Measurements from ENCODE around the gene ULK2. TPM values are rescaled to one million over a fixed set of nuclear protein-coding genes. Genes with fewer than 3 reads are reported as not detected.

Gene ULK2
- total RNA-seq, 1 donor from 2014 or later = 15.7 TPM

DNA sequence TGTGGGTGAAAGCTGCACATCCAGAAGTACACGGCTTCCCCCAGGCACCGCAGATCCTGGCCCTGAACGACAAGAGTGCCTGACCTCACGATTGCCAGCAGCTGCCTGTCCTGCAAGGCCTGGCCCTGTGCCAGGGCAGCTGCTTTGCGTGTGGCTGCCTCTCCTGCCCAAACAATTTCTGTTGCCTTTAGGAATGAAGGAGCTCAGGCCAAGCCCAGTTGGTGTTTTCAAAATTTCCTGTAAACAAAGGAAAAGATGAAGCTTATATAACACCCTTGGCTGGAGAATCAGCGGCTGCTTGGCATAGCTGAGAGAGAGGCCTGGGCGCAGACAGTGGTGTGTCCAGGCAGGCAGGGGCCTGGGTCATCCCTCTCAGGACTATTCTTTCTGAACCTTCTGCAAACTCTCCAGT, 139.6 kb downstream of the ULK2 start:
- peak; percentile 62 to 90 for DNase-seq (ENCODE audit: low read depth in 2 of 2)

DNA sequence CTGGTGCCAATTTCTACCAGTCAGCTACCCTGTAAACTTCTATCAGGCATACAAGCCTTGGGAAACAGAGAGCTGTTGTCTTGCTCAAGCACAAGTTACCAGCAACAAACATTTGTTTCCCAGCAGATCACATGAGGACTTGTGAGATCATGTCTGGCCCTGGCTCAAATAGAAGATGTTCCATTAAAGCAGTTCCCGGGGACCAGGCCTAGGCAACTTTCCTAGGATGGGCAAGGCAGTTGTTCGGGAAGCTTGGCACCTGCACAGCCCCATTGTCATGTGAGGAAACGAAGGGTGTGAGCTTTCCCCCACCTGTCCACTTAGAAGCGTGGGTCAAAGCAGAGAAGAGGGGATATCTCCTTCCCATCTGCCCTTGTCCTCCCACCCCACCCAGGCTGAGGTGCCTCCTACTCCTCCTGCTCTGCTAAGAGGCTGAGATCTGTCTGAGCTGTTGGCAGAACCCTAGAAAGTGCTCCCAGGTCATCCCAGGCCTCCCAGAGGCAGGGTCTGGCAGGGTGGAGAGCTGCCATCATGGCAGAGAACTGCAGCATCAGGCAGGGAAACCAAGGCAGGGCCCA, 140.1 kb downstream of the ULK2 start:
- DNase-seq (ENCODE audit: low read depth in 2 of 2) = peak; percentile 80 to 84

DNA sequence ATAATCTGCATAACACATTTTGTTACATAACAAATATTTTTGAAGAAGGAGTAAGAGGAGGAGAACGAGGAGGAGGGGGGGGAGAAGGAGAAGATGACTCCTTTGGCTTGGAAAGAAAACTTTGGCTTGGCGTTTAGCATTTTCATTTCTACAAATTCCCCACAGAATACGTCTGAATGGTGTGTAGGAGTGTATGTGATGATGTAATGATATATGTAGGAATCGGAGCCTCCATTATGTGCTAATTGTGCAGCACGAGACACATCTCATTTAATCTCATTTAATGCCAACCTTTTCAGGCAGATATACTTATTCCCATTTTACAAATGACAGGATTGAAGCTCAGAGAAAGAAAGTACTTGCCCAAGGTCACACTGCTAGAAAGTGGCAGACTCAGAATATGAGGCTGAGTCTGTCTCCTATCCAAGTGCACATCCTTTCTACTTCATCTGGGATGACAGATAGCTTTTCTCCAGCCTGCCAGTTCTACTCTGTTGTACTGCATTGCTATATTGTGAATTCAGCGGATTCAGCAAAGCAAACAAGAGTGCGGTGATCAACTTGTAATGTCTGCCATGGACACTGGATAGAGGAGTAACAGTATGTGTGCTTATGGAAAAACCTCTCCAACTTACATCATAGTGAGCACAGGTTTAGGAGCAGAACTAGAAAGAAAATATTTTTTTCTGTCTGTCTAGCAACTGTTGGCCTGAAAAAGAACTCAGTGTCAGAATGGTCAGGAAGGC, 140.9 kb downstream of the ULK2 start:
- DNase-seq (ENCODE audit: low read depth in 2 of 2) = peak in 1 of 2 donors; percentile 45

DNA sequence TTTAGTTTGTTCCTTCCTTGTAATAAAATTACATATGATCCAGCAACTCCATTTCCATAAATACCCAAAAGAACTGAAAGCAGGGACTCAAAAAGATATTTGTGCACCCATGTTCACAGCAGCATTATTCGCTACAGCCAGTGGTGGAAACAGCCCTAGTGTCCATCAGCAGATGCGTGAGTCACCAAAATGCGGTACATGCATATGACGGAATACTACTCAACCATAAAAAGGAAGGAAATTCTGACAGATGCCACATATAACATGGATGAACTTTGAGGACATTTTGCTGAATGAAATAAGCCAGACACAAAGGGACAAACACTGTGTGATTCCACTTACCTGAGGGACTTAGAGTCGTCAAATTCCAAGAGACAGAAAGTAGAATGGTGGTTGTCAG, 142.2 kb downstream of the ULK2 start:
- no peak for DNase-seq (ENCODE audit: low read depth in 2 of 2)

DNA sequence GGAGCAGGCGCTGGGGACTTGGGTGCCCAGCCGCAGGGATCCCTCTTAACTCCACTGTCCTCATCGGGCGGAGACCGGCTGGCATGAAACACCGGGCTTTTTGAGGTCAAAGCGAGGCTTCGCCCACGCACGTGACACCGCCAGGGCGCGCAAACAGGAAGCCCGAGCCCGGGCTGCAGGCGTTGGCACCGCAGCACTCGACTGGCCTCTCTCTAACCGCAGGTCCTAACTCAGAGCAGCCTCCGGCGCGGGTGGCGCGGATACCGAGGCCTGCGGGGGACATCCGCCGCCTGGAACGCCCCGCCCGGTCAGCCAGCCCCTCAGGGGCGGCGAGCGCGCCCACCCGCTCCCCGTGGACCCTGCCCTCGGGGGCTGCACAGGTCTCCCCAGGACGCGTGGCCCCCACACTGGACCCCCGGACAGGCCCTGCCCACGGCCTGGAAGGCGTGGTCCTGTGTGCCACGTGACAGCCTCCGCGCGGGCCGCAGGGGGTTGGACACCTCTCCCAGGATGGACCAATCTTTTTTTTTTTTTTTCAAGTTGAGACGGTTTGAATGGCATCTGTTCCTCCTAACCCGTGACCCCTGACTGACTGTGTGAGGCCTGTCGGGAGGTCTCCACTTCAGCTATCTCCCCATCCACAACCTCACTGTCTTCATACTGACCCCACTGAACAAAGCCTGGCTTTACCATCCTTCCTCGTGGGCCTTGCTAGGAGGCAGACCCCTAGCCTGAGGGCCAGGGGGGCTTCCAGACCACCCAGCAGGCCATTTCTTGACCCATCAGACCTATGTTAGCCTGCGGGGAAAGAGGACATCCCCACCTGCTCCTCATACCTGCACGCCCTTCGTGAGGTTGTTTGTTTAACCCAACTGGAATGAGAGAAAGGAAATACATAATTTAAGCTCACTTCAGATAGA, 143.0 kb downstream of the ULK2 start:
- peak in 1 of 2 donors; percentile 49 for DNase-seq (ENCODE audit: low read depth in 2 of 2)

DNA sequence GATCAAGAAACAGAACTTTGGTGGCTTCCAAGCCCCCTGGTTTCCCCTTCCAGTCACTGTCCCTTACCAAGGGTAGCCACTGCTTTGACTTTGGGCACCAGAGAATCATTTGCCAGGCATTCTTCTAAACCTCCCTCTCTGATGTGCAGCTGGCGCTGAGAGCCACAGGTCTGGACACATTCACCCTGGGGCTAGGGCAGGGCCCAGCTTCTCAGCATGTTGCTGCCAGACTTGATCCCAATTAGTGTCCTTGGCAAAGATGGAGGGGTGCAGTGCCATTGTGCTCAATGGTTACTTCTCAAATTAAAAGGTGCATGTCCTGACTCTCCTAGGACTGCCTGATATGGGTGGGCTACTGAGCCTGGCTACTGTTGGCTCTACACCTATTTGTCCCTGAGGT, 143.8 kb downstream of the ULK2 start:
- no peak for DNase-seq (ENCODE audit: low read depth in 2 of 2)

Other genes starting within 250 kb of the ULK2 start
- gene ALDH3A2, start 219.2 kb downstream of the ULK2 start, total RNA-seq = 23.6 and 43.9 TPM in 2 replicates
- gene SLC47A2, start 151.4 kb downstream of the ULK2 start, total RNA-seq = not detected in 2 replicates
- gene ALDH3A1, start 119.6 kb downstream of the ULK2 start, total RNA-seq = under 0.01 and 0.38 TPM in 2 replicates
- gene AKAP10, start 109.9 kb upstream of the ULK2 start, total RNA-seq = 11.4 and 23.4 TPM in 2 replicates
- gene SPECC1, start 141.4 kb upstream of the ULK2 start, total RNA-seq = 0.51 and 1.0 TPM in 2 replicates

All from dermis microvascular lymphatic vessel endothelial cell (primary cell).